Pulmonary artery endothelial cell (primary cell): ENCODE results near the gene GPRIN3. TPM values are rescaled to one million over a fixed set of nuclear protein-coding genes. Genes with fewer than 3 reads are reported as not detected.

Experiments
- DNase-seq: peaks from one replicate; pipeline ENCODE4 v3.0.0-alpha.2; 2011; ENCODE audit warnings: low read depth, low spot score
- total RNA-seq: library from RNA; depleted of rRNA; stranded (reverse); fragments of >200 nt; gene quantifications from 2 replicates; pipeline ENCODE4 v1.2.3, GENCODE V29; 2014

Gene GPRIN3
- total RNA-seq = 0.11 and 1.2 TPM in 2 replicates

DNA sequence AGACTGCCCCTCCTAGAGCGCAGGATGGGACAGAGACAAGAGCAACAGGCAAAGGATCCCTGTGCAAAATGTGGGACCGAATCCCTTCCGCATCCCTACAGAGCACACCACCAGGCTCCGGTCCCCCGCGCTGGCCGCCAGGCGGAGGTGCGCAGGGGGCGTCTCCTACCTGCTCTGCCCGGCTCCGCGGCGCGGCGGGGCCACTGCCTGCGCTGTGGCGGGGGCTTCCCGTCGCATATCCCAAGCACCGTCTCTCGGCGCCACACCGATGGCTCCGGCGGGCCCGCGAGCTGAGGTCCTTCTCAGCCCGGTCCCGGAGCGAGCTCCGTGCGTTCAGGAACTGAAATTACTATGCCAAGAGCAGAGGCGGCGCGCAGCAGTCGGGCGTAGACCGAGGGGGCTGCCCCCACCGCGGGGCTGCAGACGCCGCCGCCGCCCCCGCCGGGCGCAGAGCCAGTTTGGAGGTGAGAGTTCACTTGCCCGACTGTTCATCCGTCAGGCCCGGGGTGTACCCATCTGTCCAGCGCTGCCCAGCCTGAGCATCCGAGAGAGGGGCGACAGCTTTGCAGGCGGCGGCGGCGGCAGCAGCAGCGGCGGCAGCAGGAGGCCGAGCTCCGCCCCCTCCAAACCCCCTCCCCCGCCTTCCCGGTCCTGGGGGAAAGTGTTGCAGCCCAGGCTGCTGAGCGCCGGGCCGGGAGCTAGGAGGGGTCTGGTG lies at the start of gene GPRIN3:
TSS of gene GPRIN3 (minus strand) at position 355 of the 715 bp plus-strand sequence. CDS start 57,690 bp downstream, outside the sequence.
- peak; percentile 3 for DNase-seq

DNA sequence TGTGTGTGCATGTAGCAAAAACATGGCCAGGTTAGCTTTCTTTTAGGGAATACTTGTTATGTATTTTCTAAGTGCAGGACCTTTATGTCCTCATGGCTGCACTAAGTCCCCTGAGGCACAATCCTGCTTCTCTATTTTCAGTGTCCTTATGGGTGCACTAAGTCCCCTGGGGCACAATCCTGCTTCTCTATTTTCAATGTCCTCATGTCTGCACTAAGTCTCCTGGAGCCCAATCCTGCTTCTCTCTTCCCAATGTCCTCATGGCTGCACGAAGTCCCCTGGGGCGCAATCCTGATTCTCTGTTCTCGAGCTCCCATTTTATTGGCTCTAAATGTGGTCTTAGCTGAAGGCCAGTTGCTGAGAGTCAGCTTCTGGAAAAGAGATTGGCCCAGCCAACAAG lies 49.7 kb upstream of the GPRIN3 start:
- no peak for DNase-seq

DNA sequence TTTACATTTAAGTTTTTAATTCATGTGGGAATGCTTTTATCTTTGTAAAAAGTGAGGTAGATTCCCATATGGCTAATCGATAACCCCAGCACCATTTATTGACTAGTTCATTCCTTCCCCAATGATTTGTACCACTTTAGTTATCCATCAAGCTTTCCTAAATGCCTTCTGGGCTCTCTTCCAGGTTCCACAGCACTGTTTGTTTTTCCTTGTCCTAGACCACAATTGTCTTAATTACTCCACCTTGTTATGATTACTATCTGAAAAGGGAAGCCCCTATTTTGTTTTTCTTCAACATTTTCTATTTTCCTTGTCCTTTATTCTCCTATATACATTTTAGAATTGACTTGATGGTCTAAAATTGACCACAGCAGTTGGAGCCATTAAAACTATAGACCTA lies 48.5 kb upstream of the GPRIN3 start:
- no peak for DNase-seq

DNA sequence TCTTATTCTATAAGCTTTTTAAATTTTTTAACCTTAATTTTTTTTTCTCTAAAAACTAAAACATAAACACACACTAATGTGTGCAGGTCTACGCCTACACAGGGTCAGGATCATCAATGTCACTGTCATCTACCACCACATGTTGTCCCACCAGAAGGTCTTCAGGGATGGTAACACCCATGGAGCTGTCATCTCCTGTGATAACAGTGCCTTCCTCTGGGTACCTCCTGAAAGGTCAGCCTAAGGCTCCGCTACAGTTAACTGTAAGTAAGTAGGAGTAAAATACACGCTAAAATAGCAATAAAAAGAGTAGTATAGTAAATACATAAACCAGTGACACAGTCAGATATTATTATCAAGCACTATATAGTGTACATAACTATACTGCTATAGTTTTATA lies 45.9 kb upstream of the GPRIN3 start:
- DNase-seq = no peak

DNA sequence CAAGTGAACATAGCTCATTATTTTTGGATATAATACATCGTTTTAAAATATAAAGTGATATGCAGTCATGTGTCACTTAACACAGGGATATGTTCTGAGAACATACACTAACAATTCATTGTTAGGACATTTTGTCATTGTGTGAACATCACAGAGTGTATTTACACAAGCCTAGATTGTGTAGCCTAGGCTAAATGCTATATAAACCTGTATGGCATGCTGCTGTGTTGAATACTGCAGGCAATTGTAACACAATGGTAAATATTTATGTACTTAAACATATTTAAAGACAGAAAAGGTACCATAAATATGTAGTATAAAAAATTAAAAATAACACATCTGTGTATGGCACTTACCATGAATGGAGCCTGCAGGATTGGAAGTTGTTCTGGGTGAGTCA lies 44.9 kb upstream of the GPRIN3 start:
- no peak for DNase-seq

- no peak for DNase-seq
Observed at GRCh38 chr4:89351201-89351600, 43.6 kb upstream of the GPRIN3 start.

DNA sequence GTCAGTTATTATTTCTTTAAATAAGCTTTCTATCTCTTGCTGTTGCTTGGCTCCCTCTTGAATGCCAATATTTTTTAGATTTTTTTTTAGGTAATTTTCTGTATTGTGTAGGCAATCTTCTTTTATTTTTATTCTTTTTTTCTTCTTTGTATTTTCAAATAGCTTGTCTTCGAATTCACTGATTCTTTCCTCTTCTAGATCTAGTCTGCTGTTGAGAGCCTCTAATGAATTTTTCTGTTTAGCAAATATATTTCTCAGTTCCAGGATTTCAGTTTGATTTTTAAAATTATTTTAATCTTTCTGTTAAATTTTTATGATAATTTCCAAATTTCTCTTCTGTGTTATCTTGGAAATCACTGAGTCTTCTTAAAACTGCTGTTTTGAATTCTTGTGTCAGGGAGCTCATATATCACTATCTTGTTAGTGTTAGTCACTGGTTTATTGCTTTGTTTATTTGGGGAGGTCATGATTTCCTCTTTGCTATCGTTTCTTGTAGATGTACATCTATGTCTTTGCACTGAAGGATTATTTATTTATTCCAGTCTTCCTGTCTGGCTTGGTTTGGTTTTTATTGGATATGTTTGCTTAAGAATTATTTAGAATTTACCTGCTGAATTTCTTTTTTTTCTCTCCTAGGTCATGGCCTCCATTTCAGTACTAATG lies 39.9 kb upstream of the GPRIN3 start:
- no peak for DNase-seq

GRCh38 chr4:89344571-89344970 lies 37.0 kb upstream of the GPRIN3 start:
- DNase-seq = no peak

- no peak for DNase-seq
Observed at GRCh38 chr4:89338206-89338605, 30.6 kb upstream of the GPRIN3 start.

DNA sequence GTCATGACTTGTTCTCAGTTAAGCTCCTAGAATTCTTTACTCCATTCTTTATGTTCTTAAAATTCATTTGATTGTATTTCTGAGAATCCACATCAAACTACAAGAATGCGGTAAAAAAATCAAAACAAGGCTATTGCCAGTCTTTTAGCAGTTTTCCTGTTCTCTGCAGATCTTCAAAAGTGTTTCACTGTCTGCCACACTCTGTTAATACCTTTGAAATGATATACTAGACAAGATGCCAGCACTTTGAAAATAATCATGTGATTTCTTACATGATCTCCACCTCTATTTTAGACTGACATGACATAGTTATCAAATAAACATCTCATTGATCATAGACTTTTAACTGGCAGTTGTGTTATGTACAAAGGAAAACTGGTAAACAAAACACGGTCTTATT lies 30.1 kb upstream of the GPRIN3 start:
- no peak for DNase-seq

GRCh38 chr4:89336818-89337420 lies 29.3 kb upstream of the GPRIN3 start:
- no peak for DNase-seq

- DNase-seq = no peak
Observed at GRCh38 chr4:89334830-89335229, 27.2 kb upstream of the GPRIN3 start.

GRCh38 chr4:89334311-89334710 lies 26.7 kb upstream of the GPRIN3 start:
- no peak for DNase-seq

- DNase-seq = no peak
Observed at GRCh38 chr4:89331686-89332544, 24.3 kb upstream of the GPRIN3 start.

DNA sequence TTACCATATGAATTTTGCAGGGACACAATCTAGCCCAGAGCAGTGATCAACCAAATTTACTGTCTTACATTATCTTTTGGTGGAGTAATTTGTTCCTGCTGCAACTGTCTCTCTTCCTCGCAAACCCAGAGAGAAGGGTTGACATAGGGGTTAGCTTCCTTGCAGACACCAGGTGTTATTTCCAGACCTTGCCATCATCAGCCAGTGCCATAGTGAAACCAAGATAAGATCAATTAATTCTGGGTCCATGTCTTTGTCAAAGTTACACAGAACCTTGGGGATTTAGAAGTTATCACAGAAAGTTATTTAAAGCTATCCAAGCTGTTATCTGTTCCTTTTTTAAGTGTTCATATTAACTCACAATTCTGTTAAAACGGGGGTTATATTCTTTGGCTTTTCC lies 23.6 kb upstream of the GPRIN3 start:
- DNase-seq = no peak

GRCh38 chr4:89329280-89329679 lies 21.7 kb upstream of the GPRIN3 start:
- DNase-seq = no peak

DNA sequence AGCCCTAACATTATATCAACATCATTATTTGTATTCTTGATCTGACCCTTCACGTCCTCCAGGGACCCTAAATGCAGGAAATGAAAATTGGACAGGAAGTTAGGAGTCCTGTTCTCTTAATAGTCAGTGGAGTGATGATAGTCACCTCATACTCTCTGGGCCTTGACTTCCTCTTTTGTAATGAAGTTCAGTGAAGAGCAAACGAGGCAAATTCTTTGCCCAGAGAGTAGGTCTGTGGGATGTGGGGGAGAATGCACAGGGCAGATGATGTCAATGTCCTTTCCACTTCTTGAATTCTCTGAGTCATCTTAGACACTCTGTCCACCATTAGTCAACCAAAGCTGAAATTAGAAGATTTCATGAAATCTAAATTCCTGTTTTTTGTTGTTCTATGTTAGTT lies 17.1 kb upstream of the GPRIN3 start:
- DNase-seq = no peak

GRCh38 chr4:89322671-89323070 lies 15.1 kb upstream of the GPRIN3 start:
- DNase-seq = no peak

DNA sequence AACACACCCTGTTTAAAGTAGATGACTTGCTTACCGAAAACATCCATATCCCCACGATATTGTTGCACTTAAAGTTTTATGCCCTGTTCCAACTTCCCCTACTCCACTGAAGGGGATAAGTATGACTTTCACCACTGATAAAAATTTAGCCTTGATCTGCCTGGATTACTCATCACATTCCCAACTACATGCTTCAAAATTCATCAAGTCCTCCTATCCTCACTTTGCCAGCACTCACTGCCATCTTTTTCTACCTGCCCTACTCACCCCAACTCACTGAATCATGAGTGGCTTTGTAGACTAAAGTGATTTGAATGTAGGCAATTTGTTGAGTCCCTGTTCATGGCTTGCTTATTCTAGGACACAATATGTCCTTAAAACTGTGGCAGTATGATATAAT lies 12.2 kb upstream of the GPRIN3 start:
- no peak for DNase-seq

- DNase-seq = peak; percentile 72
Observed at GRCh38 chr4:89316931-89317366, 9.3 kb upstream of the GPRIN3 start.

- no peak for DNase-seq
Observed at GRCh38 chr4:89316211-89316610, 8.6 kb upstream of the GPRIN3 start.

- DNase-seq = no peak
Observed at GRCh38 chr4:89314291-89314690, 6.7 kb upstream of the GPRIN3 start.
